ENCODE measurements around the gene DAPK1.

The DAPK1 gene

DNA sequence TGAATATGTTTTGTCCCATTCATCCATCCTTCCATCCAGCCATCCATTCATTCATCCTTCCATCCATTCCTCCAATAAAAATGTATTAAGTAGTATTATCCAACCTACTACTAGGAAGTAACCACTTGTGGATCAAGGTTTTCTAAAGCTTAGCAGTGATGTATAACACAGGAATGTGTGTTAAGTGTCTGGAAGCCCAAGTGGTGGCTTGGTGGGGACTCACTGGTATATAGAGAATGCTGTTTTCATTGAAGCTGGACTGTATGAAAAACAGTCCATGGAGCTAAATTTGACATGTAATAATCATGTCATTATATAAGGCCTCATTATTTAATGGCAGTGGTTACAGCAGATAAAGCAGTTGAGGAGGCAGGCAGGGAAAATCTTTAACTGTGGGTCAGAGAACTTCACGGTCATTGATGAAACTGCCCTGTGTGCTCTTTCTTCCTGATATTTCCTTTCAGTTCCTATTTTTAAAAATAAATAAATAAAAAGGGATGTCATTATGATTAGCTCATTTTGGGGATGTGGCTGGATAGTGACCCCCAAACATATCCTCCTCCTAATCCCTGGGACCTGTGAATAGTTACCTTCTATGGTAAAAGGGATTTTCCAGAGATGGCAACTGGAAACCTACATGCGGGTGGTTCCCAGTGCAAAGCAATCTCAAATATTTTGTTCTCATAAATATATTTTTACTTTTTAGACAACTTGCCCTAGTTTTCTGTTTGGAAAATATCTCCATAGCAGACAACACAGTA is 82.3 kb downstream of the DAPK1 start:
- no peak for TF ChIP-seq EZH2 (IDR thresholded peaks at IDR 0.05; ENCODE audit: borderline replicate concordance, low read depth, low read length, severe bottlenecking)
- TF ChIP-seq, protein P1, sequence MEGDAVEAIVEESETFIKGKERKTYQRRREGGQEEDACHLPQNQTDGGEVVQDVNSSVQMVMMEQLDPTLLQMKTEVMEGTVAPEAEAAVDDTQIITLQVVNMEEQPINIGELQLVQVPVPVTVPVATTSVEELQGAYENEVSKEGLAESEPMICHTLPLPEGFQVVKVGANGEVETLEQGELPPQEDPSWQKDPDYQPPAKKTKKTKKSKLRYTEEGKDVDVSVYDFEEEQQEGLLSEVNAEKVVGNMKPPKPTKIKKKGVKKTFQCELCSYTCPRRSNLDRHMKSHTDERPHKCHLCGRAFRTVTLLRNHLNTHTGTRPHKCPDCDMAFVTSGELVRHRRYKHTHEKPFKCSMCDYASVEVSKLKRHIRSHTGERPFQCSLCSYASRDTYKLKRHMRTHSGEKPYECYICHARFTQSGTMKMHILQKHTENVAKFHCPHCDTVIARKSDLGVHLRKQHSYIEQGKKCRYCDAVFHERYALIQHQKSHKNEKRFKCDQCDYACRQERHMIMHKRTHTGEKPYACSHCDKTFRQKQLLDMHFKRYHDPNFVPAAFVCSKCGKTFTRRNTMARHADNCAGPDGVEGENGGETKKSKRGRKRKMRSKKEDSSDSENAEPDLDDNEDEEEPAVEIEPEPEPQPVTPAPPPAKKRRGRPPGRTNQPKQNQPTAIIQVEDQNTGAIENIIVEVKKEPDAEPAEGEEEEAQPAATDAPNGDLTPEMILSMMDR (IDR thresholded peaks at IDR 0.05; ENCODE audit: borderline replicate concordance, extremely low read depth, low read length, poor library complexity, severe bottlenecking): no peak
- Histone ChIP-seq H3K9me3 (ENCODE audit: insufficient read depth, low read length, severe bottlenecking) (no peaks in the 10 kb centered on the region), H4K20me1 (ENCODE audit: insufficient read depth, low read length) (no peaks in the 10 kb centered on the region), H3K27ac (ENCODE audit: low read length) (no peak overlapping the region), H3K36me3 (ENCODE audit: insufficient read depth, low read length) (no peaks in the 10 kb centered on the region), H3K79me2 (ENCODE audit: insufficient read depth, low read length) (no peaks in the 10 kb centered on the region), H3K4me3 (ENCODE audit: low read depth in 1 of 2, low read length in 2 of 2) (no peak overlapping the region), H3K9ac (ENCODE audit: low read depth, low read length) (no peak overlapping the region), H3K4me2 (ENCODE audit: insufficient read depth, low read length) (no peak overlapping the region), H3K27me3 (ENCODE audit: insufficient read depth, low read length, poor library complexity) (no peaks in the 10 kb centered on the region), H2AFZ (ENCODE audit: low read depth, low read length) (no peak overlapping the region), H3K4me1 (ENCODE audit: insufficient read depth, low read length) (no peaks in the 10 kb centered on the region)
- DNase-seq (no peak), ATAC-seq (ENCODE audit: insufficient read depth, low read depth) (no peak)

DNA sequence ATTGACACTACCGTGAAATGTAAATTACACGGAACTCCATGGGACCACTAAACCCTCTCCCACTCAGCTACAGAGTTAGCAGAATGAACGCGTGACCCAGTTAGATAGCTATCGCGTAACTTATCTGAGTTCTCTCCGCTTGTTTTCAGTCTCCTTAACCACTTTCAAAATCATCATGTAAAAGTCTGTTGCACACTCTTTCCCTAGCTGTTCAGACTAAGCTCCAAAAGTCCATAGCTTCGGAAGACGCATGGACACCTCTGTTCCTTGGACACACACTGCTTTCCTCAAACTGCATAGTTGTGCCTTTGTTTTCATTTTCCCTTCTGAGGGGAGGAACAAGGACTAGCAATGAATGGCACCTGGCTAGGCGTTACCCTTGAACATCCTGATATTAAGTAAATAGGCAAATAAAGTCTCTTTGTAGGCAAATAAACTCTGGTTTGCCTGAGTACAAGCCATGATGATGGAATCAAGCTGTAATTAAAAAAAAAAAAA is 83.3 kb downstream of the DAPK1 start:
- Histone ChIP-seq H2AFZ (ENCODE audit: low read depth, low read length) (no peak overlapping the region), H3K27me3 (ENCODE audit: insufficient read depth, low read length, poor library complexity) (no peaks in the 10 kb centered on the region), H3K4me1 (ENCODE audit: insufficient read depth, low read length) (no peaks in the 10 kb centered on the region), H3K9me3 (ENCODE audit: insufficient read depth, low read length, severe bottlenecking) (no peaks in the 10 kb centered on the region), H3K36me3 (ENCODE audit: insufficient read depth, low read length) (no peaks in the 10 kb centered on the region), H3K27ac (ENCODE audit: low read length) (no peak overlapping the region), H3K79me2 (ENCODE audit: insufficient read depth, low read length) (no peaks in the 10 kb centered on the region), H3K9ac (ENCODE audit: low read depth, low read length) (no peak overlapping the region), H3K4me2 (ENCODE audit: insufficient read depth, low read length) (no peak overlapping the region), H3K4me3 (ENCODE audit: low read depth in 1 of 2, low read length in 2 of 2) (no peak overlapping the region), H4K20me1 (ENCODE audit: insufficient read depth, low read length) (no peaks in the 10 kb centered on the region)
- DNase-seq (no peak), ATAC-seq (ENCODE audit: insufficient read depth, low read depth) (no peak)
- TF ChIP-seq, protein P1 (IDR thresholded peaks at IDR 0.05; ENCODE audit: borderline replicate concordance, extremely low read depth, low read length, poor library complexity, severe bottlenecking): no peak
- no peak for TF ChIP-seq EZH2 (IDR thresholded peaks at IDR 0.05; ENCODE audit: borderline replicate concordance, low read depth, low read length, severe bottlenecking)

DNA sequence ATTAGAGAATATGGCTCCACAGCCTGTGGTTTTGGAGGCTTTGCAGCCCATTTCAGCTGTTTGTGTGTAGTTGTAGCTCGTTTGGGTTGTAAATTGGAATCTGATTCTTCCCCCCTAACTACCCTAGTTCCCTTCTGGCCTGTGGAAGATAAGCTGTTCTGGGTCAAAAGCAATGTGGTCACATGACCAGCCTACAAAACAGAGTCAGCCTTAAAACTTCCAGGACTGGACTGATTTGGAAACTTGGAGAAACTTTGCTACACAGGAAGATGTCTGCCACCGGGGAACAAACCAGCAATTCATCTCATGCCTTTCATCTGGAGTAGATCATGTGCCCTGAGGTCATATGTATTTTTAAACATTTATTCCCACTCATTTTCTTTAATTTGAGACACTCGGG is 83.8 kb downstream of the DAPK1 start:
- no peaks in the 10 kb centered on the region for H3K9me3 ChIP-seq (ENCODE audit: insufficient read depth, low read length, severe bottlenecking)
- no peaks in the 10 kb centered on the region for H3K36me3 ChIP-seq (ENCODE audit: insufficient read depth, low read length)
- ATAC-seq (ENCODE audit: insufficient read depth, low read depth): no peak
- no peaks in the 10 kb centered on the region for H4K20me1 ChIP-seq (ENCODE audit: insufficient read depth, low read length)
- no peak overlapping the region for H2AFZ ChIP-seq (ENCODE audit: low read depth, low read length)
- TF ChIP-seq EZH2 (IDR thresholded peaks at IDR 0.05; ENCODE audit: borderline replicate concordance, low read depth, low read length, severe bottlenecking): no peak
- TF ChIP-seq, protein P1 (IDR thresholded peaks at IDR 0.05; ENCODE audit: borderline replicate concordance, extremely low read depth, low read length, poor library complexity, severe bottlenecking): no peak
- no peak overlapping the region for H3K4me2 ChIP-seq (ENCODE audit: insufficient read depth, low read length)
- no peak overlapping the region for H3K27ac ChIP-seq (ENCODE audit: low read length)
- no peaks in the 10 kb centered on the region for H3K27me3 ChIP-seq (ENCODE audit: insufficient read depth, low read length, poor library complexity)
- H3K9ac ChIP-seq (ENCODE audit: low read depth, low read length): no peak overlapping the region
- no peak for DNase-seq
- no peaks in the 10 kb centered on the region for H3K79me2 ChIP-seq (ENCODE audit: insufficient read depth, low read length)
- no peak overlapping the region for H3K4me3 ChIP-seq (ENCODE audit: low read depth in 1 of 2, low read length in 2 of 2)
- H3K4me1 ChIP-seq (ENCODE audit: insufficient read depth, low read length): no peaks in the 10 kb centered on the region

All from DND-41 (cell line).